ENCODE data around the gene RBL2.

DNA sequence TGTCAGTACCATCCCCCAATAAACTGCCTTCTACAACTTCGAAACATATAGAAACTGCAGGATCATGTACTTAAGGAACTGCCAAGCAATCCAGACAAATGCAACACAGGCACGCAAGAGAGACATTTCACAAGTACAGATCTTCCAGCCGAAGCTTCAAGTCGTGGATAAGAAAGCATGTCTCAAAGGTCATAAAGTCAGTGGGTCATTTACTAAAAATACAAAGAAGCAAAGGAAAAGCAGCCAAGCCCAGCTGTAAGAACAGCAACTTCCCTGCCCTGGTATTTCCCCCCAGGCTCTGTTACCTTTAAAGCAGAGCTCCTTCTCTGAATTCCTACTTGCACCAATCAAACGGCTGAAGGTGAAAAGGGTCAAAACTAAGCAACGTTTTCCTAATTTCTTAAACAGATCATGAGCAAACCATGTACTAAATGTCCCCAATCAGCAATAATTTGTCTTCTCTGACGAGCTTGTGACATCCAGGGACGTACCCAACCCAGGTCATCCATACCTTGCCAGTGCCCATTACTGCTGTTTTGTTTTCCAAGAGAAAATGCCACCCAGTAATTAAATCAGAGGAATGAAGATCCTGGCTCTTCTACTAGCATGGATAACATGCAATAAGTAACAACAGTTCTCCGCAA, 67.1 kb downstream of the RBL2 start:
- TF ChIP-seq CTCF (IDR thresholded peaks at IDR 0.05) = no peak
- TF ChIP-seq EP300 (IDR thresholded peaks at IDR 0.05) = no peak
- TF ChIP-seq POLR2A (IDR thresholded peaks at IDR 0.05) = no peak

Data from sigmoid colon (tissue), 4 donors.